Measurements from ENCODE around the gene SLC35A5.

SLC35A5 gene

DNA sequence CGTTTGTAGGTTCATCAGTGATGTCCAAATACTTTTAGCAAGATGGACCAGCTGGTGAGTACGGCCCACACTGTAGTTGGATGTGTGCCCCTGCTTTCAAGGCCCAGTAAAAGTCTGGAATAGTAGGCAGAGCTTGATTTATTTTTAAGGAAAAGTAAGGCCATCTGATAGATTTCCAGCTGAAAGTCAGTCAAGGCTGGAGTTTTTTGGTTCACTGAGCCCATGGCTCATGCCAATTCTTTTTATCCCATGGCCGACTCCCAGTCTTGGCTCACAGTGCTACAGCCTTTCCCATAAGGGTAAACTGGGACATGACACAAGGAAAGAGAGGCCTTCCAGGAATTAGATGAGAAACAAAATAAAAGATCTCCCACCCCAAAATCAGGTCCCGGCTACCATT lies 65.6 kb downstream of the SLC35A5 start:
- Histone ChIP-seq H3K4me1 (ENCODE audit: control insufficient read depth, low read length) (no peaks in the 10 kb centered on the region), H3K4me2 (ENCODE audit: low read length) (no peak overlapping the region), H3K27ac (ENCODE audit: low read depth, low read length) (no peak overlapping the region), H3K79me2 (ENCODE audit: control insufficient read depth, low read length) (no peaks in the 10 kb centered on the region), H3K36me3 (ENCODE audit: control insufficient read depth, low read length) (no peaks in the 10 kb centered on the region), H3F3A (ENCODE audit: control insufficient read depth, insufficient read depth) (no peaks in the 10 kb centered on the region), H3K9me2 (replicated peaks; ENCODE audit: control insufficient read depth, low read length) (no peaks in the 10 kb centered on the region), H3K9me3 (ENCODE audit: control insufficient read depth, insufficient read depth, low read length) (no peaks in the 10 kb centered on the region), H3K4me3 (ENCODE audit: low read length) (no peak overlapping the region), H3K27me3 (ENCODE audit: control insufficient read depth, low read length) (0 out of 2 replicates have a peak, but pooled peaks cover 2% of the 10 kb centered on the region), H4K20me1 (ENCODE audit: control insufficient read depth, insufficient read depth, low read depth, low read length) (no peaks in the 10 kb centered on the region)
- TF ChIP-seq, protein P1, sequence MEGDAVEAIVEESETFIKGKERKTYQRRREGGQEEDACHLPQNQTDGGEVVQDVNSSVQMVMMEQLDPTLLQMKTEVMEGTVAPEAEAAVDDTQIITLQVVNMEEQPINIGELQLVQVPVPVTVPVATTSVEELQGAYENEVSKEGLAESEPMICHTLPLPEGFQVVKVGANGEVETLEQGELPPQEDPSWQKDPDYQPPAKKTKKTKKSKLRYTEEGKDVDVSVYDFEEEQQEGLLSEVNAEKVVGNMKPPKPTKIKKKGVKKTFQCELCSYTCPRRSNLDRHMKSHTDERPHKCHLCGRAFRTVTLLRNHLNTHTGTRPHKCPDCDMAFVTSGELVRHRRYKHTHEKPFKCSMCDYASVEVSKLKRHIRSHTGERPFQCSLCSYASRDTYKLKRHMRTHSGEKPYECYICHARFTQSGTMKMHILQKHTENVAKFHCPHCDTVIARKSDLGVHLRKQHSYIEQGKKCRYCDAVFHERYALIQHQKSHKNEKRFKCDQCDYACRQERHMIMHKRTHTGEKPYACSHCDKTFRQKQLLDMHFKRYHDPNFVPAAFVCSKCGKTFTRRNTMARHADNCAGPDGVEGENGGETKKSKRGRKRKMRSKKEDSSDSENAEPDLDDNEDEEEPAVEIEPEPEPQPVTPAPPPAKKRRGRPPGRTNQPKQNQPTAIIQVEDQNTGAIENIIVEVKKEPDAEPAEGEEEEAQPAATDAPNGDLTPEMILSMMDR (IDR thresholded peaks at IDR 0.05; ENCODE audit: low read depth, low read length, poor library complexity, severe bottlenecking) = no peak
- TF ChIP-seq EZH2phosphoT487 (IDR thresholded peaks at IDR 0.05; ENCODE audit: borderline replicate concordance, low read length) = no peak

DNA sequence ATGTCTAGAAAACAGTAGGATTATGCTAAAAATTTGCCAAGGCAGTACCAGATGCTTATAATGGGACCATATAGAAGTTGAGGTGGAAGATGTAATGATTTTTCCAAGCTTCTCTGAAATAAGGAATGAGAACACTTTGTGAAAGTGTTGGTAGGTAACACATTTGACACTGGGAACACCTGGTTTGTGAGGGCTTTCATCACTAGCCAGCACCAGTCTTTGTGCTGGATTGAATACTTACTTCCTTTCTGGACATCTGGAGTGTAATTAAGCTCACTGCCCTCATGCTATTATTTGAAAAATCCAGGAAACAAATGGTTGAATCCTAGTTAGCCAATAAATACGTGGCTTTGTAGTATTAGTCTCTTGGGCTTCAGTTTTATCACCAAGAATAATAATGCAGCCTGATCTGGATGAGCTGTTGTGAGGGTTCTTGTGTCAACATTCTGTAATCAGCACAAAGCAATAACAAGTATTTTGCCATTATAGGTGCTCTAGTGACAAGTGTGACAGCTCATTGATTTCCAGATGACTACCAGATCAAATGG lies 66.1 kb downstream of the SLC35A5 start:
- no peaks in the 10 kb centered on the region for H3K4me1 ChIP-seq (ENCODE audit: control insufficient read depth, low read length)

DNA sequence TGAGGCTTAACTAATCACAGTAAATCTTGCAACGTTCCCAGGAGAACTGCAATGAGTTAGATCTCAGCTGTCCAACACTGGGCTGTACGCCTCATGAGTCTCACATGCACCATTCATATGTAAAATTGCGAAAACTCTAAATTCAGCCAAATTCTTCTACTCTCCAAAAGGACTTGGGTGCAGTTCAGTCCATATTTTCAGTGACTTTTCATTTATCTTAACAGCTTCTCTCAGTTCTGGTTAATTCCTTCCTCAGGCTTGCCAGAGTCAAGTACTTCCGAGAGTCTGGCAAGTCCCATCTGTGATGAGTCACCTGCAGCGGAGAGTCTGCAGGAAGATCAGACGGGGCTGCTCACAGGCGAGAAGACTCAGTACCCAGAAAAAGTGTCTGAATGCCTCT lies 67.6 kb downstream of the SLC35A5 start:
- Histone ChIP-seq H3K79me2 (ENCODE audit: control insufficient read depth, low read length) (no peaks in the 10 kb centered on the region), H3F3A (ENCODE audit: control insufficient read depth, insufficient read depth) (no peaks in the 10 kb centered on the region), H3K4me2 (ENCODE audit: low read length) (no peak overlapping the region)

More for the DNA sequence above, 66.1 kb downstream of the SLC35A5 start:
- Histone ChIP-seq H3K36me3 (ENCODE audit: control insufficient read depth, low read length) (no peaks in the 10 kb centered on the region), H3F3A (ENCODE audit: control insufficient read depth, insufficient read depth) (no peaks in the 10 kb centered on the region), H3K79me2 (ENCODE audit: control insufficient read depth, low read length) (no peaks in the 10 kb centered on the region), H3K9me2 (replicated peaks; ENCODE audit: control insufficient read depth, low read length) (no peaks in the 10 kb centered on the region), H3K27ac (ENCODE audit: low read depth, low read length) (no peak overlapping the region), H4K20me1 (ENCODE audit: control insufficient read depth, insufficient read depth, low read depth, low read length) (no peaks in the 10 kb centered on the region), H3K4me2 (ENCODE audit: low read length) (no peak overlapping the region), H3K27me3 (ENCODE audit: control insufficient read depth, low read length) (0 out of 2 replicates have a peak, but pooled peaks cover 2% of the 10 kb centered on the region), H3K9me3 (ENCODE audit: control insufficient read depth, insufficient read depth, low read length) (no peaks in the 10 kb centered on the region), H3K4me3 (ENCODE audit: low read length) (no peak overlapping the region)
- TF ChIP-seq, protein P1 (IDR thresholded peaks at IDR 0.05; ENCODE audit: low read depth, low read length, poor library complexity, severe bottlenecking) = no peak
- TF ChIP-seq EZH2phosphoT487 (IDR thresholded peaks at IDR 0.05; ENCODE audit: borderline replicate concordance, low read length) = no peak

More for the DNA sequence above, 67.6 kb downstream of the SLC35A5 start:
- H3K9me3 ChIP-seq (ENCODE audit: control insufficient read depth, insufficient read depth, low read length) = no peaks in the 10 kb centered on the region
- H3K4me1 ChIP-seq (ENCODE audit: control insufficient read depth, low read length) = peaks cover 4% of the 10 kb centered on the region; the same call in 1 of the 2 replicates
- H3K27me3 ChIP-seq (ENCODE audit: control insufficient read depth, low read length) = 0 out of 2 replicates have a peak, but pooled peaks cover 2% of the 10 kb centered on the region
- no peaks in the 10 kb centered on the region for H3K9me2 ChIP-seq (replicated peaks; ENCODE audit: control insufficient read depth, low read length)
- H3K36me3 ChIP-seq (ENCODE audit: control insufficient read depth, low read length) = no peaks in the 10 kb centered on the region
- no peak for TF ChIP-seq EZH2phosphoT487 (IDR thresholded peaks at IDR 0.05; ENCODE audit: borderline replicate concordance, low read length)
- TF ChIP-seq, protein P1 (IDR thresholded peaks at IDR 0.05; ENCODE audit: low read depth, low read length, poor library complexity, severe bottlenecking) = no peak
- H3K4me3 ChIP-seq (ENCODE audit: low read length) = no peak overlapping the region
- no peaks in the 10 kb centered on the region for H4K20me1 ChIP-seq (ENCODE audit: control insufficient read depth, insufficient read depth, low read depth, low read length)
- no peak overlapping the region for H3K27ac ChIP-seq (ENCODE audit: low read depth, low read length)
